ENCODE data around the gene ZNF174.

ZNF174 gene

DNA sequence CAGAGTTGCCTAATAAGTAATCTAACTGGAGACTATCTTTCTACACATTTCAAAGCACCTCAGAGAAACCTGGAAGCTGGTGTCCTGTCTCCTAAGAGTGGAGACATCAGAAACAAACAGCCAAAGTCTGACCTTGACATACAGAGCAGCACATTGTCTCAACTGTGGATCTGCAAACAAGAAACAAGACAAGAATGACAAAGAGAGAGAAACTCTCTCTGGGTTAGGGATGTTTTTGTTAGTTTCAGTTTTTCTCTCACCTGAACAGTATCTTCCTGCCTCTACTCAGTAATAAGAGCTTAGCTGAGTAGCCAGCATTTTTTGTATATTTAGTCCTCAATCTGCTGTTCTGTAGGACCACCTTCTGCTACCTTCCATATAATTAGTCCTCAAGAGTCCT lies 33.4 kb downstream of the ZNF174 start:
- Histone ChIP-seq H3K27ac (no peak overlapping the region), H3K36me3 (peaks cover 45% of the 10 kb centered on the region), H3K9me3 (peaks cover 55% of the 10 kb centered on the region), H3K4me2 (no peak overlapping the region), H4K20me1 (no peaks in the 10 kb centered on the region), H3K4me3 (no peak overlapping the region), H3K9ac (no peak overlapping the region), H3K4me1 (0 out of 2 replicates have a peak, but pooled peaks cover 12% of the 10 kb centered on the region), H3K27me3 (no peaks in the 10 kb centered on the region)
- TF ChIP-seq Cebpa-rat (IDR thresholded peaks at IDR 0.05) = no peak

DNA sequence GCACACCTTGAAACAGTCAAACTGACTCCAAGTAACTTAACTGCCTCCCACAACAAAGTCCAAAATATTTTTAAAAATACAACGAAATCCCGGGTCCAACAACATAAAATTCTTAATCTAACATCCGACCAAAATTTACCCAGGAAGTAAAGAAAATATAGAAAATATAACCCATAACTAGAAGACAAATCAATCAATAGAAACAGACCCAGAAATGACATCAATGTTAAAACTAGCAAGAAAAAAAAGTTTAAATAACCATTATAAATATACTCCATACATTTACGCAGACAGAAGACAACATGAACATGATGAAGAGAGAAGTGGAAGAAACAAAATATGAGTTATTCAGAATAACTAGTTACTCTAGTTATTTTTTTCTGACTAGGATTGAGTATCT lies 38.6 kb downstream of the ZNF174 start:
- no peak overlapping the region for H3K9ac ChIP-seq
- no peak for TF ChIP-seq Cebpa-rat (IDR thresholded peaks at IDR 0.05)
- no peak overlapping the region for H3K4me2 ChIP-seq
- no peak overlapping the region for H3K27ac ChIP-seq
- no peaks in the 10 kb centered on the region for H3K27me3 ChIP-seq
- 0 out of 2 replicates have a peak, but pooled peaks cover 10% of the 10 kb centered on the region for H3K4me1 ChIP-seq
- H3K36me3 ChIP-seq = peaks cover 52% of the 10 kb centered on the region
- peaks cover 63% of the 10 kb centered on the region for H3K9me3 ChIP-seq
- H4K20me1 ChIP-seq = no peaks in the 10 kb centered on the region
- H3K4me3 ChIP-seq = no peak overlapping the region

DNA sequence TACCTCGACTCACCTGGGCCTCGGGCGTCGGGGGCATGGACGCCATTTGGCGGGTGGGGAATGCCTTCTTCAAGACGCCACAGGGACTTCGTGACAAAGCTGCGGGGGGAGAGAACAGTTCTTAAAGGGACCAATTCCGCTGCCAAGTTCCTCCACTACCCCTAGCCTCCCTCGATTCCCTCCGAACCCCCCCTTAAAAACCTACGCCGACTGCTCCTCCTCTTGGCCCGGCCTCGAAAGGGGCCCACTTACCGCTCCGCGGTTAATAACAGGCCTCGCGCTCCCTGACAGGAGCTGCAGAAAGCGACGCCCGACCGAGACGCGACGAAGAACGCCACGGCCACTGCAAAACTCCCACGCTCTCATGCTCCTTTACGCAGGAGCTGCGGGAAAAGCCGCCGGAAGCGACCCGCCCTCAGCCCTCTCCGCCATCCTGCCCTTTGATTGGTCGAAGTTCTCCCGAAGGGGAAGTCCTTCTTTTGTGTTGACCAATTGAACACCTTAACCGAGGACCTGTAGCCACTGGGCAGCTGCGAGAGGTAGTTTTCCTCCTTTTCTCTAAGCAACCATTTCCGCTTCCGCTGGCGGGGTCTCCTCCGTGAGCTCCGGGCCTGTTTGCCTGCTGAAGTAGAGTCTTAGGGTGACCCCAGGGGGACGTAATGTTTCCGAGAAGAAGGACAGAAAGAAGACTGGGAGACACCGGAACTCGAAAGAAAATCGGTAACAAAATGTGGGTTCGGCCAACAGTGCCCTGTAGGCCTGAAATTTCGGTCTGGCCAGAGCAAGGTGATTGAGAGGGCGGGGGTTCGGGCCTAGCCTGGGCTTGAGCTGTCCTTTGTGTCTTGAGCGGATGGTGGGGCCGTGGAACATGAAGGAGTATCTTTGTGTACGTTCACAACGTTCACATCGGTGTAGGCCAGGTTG lies 42.4 kb downstream of the ZNF174 start, which contains the start of the genes NAA60 and ZNF597:
Gene NAA60, plus strand, starts transcription at position 573 of the 924 bp plus-strand sequence. CDS start 32,548 bp downstream, outside the sequence.
Gene ZNF597, minus strand, starts transcription at position 397 of the 924 bp plus-strand sequence. Its CDS starts 351 bp downstream, at position 46.
- peak within 1 kb of the TSS; percentile 65 for H3K4me2 ChIP-seq
- H3K4me3 ChIP-seq = peak within 1 kb of the TSS; percentile 75
- no peaks in the 10 kb centered on the region for H4K20me1 ChIP-seq
- peak within 1 kb of the TSS; percentile 76 for H3K27ac ChIP-seq
- H3K4me1 ChIP-seq = 0 out of 2 replicates have a peak, but pooled peaks cover 13% of the 10 kb centered on the region
- peaks cover 53% of the 10 kb centered on the region for H3K36me3 ChIP-seq
- H3K27me3 ChIP-seq = no peaks in the 10 kb centered on the region
- H3K9me3 ChIP-seq = peaks cover 79% of the 10 kb centered on the region
- peak within 1 kb of the TSS; percentile 81 for H3K9ac ChIP-seq
- no peak for TF ChIP-seq Cebpa-rat (IDR thresholded peaks at IDR 0.05)

DNA sequence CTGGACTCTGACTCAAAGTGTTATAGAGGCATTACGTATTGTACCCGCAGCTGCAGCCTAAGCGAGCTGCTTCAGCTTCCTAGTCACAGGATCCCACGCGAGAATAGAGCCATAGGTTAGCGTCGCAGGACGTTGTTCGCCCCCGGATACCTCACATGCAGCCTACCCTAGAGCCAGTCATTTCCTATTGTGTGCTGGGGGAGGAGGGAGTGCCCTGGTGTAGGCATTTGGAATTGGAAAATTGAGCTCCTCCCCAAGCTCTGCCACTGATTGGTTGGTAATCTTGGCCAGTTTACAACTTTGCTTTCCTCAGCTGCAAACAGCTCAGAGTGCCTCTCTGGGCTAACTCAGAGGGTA lies 43.0 kb downstream of the ZNF174 start:
- H3K4me3 ChIP-seq = peak overlapping the region; percentile 75
- H4K20me1 ChIP-seq = no peaks in the 10 kb centered on the region
- H3K9ac ChIP-seq = peak overlapping the region; percentile 81
- peak overlapping the region; percentile 76 for H3K27ac ChIP-seq
- H3K4me2 ChIP-seq = peak overlapping the region; percentile 65
- TF ChIP-seq Cebpa-rat (IDR thresholded peaks at IDR 0.05) = no peak
- H3K36me3 ChIP-seq = peaks cover 53% of the 10 kb centered on the region
- H3K9me3 ChIP-seq = peaks cover 79% of the 10 kb centered on the region
- no peaks in the 10 kb centered on the region for H3K27me3 ChIP-seq
- H3K4me1 ChIP-seq = 0 out of 2 replicates have a peak, but pooled peaks cover 13% of the 10 kb centered on the region

DNA sequence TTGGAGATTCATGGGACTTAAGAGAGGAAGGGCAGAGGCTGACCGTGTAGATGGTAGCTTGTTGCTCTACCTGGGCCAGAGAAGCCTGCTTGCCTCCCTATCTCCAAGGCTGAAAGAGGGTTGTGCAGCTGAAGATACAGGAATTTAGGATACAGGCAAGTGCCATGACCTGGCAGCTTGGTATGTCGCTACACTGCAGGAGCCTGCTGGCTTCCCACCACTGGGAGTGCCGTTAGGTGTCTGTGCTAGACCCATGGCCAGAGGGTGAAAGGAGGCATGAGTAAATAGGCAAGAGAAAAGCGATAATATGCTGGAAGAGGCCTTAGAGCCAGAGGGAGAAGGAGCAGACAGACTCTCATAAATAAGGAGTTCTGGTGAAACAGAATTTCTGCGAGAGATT lies 53.1 kb downstream of the ZNF174 start:
- H3K27me3 ChIP-seq = no peaks in the 10 kb centered on the region
- H4K20me1 ChIP-seq = peaks cover 7% of the 10 kb centered on the region
- no peak overlapping the region for H3K9ac ChIP-seq
- peaks cover 17% of the 10 kb centered on the region for H3K36me3 ChIP-seq
- TF ChIP-seq Cebpa-rat (IDR thresholded peaks at IDR 0.05) = no peak
- peaks cover 22% of the 10 kb centered on the region for H3K4me1 ChIP-seq
- H3K4me2 ChIP-seq = no peak overlapping the region
- H3K9me3 ChIP-seq = peaks cover 11% of the 10 kb centered on the region; the same call in 1 of the 2 replicates
- no peak overlapping the region for H3K27ac ChIP-seq
- H3K4me3 ChIP-seq = no peak overlapping the region

GRCh38 chr16:3454631-3455147 lies 53.7 kb downstream of the ZNF174 start:
- Histone ChIP-seq H3K9ac (no peak overlapping the region), H3K27ac (no peak overlapping the region), H3K4me1 (peaks cover 28% of the 10 kb centered on the region), H3K4me2 (no peak overlapping the region), H3K36me3 (peaks cover 12% of the 10 kb centered on the region), H4K20me1 (peaks cover 13% of the 10 kb centered on the region), H3K4me3 (no peak overlapping the region), H3K9me3 (0 out of 2 replicates have a peak, but pooled peaks cover 5% of the 10 kb centered on the region), H3K27me3 (no peaks in the 10 kb centered on the region)
- no peak for TF ChIP-seq Cebpa-rat (IDR thresholded peaks at IDR 0.05)

- H3K4me2 ChIP-seq = peak overlapping the region; percentile 98
- H3K4me1 ChIP-seq = peaks cover 46% of the 10 kb centered on the region
- TF ChIP-seq Cebpa-rat (IDR thresholded peaks at IDR 0.05) = no peak
- H3K27ac ChIP-seq = peak overlapping the region; percentile 99
- H3K9ac ChIP-seq = peak overlapping the region; percentile 98
- H3K27me3 ChIP-seq = no peaks in the 10 kb centered on the region
- H3K9me3 ChIP-seq = 0 out of 2 replicates have a peak, but pooled peaks cover 4% of the 10 kb centered on the region
- peaks cover 12% of the 10 kb centered on the region; the same call in 1 of the 2 replicates for H3K36me3 ChIP-seq
- peak overlapping the region; percentile 93 for H3K4me3 ChIP-seq
- H4K20me1 ChIP-seq = peaks cover 42% of the 10 kb centered on the region
These were observed 56.6 kb downstream of the ZNF174 start for GRCh38 chr16:3457434-3458252.

DNA sequence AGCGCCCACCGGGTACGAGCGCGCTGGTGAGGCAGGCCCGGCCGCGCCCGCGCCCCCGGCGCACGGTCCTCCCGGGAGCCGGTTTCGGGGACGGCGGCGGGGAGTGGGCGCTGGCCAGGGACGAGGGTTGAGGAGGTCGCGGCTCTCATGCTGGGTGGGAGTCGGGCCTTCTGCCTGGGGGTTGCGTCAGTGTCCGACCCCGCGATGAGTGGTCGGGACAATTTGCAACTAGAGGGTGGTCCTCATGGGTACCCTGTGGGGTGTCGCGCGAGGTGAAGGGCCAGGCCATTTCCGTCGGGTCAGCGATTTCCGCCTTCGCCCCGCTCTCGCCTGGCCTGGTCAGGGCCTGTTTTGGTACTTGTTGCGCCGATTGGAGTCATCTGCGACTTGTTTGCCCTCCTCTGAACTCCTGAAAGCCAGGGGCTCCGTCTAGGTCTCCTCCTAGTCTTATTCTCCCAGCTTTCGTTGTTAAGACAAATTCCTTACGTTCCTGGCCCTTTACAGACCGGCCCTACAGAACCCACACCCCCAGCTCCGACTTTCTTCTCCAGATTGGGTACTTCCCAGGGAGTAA lies 57.4 kb downstream of the ZNF174 start:
- Histone ChIP-seq H3K27me3 (no peaks in the 10 kb centered on the region), H3K4me2 (peak overlapping the region; percentile 98), H4K20me1 (peaks cover 50% of the 10 kb centered on the region), H3K4me3 (peak overlapping the region; percentile 93), H3K36me3 (peaks cover 20% of the 10 kb centered on the region; the same call in 1 of the 2 replicates), H3K27ac (peak overlapping the region; percentile 99), H3K4me1 (peaks cover 49% of the 10 kb centered on the region), H3K9me3 (0 out of 2 replicates have a peak, but pooled peaks cover 10% of the 10 kb centered on the region), H3K9ac (peak overlapping the region; percentile 98)
- TF ChIP-seq Cebpa-rat (IDR thresholded peaks at IDR 0.05) = no peak

DNA sequence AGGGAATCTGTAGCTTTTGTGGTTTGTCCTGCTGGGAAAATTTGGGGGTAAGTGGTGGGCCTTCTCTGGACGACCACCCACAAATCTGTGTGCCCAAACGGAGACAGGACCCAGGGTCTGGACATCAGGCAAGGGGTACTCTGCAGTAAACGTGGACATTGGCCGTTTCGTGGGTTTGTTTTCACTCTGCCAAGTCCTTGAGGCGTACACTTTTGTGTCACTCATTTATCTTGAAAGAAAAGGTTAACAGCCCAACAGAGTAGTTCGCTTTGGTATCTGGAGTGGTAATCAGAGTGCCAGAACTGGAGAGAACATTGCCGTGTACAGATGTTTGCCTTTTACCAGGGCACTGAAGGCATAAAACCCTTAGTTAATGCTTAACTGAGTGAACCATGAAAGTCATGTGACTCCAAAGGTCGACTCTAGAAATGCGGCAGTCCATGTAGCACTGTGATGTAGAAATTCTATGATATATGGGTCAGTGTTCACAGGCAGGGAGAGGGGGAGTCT lies 57.9 kb downstream of the ZNF174 start:
- H3K9ac ChIP-seq = peak overlapping the region; percentile 98
- peak overlapping the region; percentile 93 for H3K4me3 ChIP-seq
- no peak for TF ChIP-seq Cebpa-rat (IDR thresholded peaks at IDR 0.05)
- H4K20me1 ChIP-seq = peaks cover 55% of the 10 kb centered on the region
- H3K27me3 ChIP-seq = no peaks in the 10 kb centered on the region
- peaks cover 55% of the 10 kb centered on the region for H3K4me1 ChIP-seq
- H3K27ac ChIP-seq = peak overlapping the region; percentile 99
- peaks cover 25% of the 10 kb centered on the region; the same call in 1 of the 2 replicates for H3K36me3 ChIP-seq
- 0 out of 2 replicates have a peak, but pooled peaks cover 15% of the 10 kb centered on the region for H3K9me3 ChIP-seq
- H3K4me2 ChIP-seq = peak overlapping the region; percentile 98

Measured in BLaER1 (cell line).